GM12873 (cell line): ENCODE data around the gene DUSP3.
A peak's percentile ranks its signal among the peaks of the same experiment; 100 is the strongest.

ENCODE experiments used
- TF ChIP-seq, protein P1 (sequence below): IDR thresholded peaks from 2 replicates; pipeline ENCODE4 v1.5.1; 2012; ENCODE audit warnings: low read depth, mild to moderate bottlenecking, moderate library complexity, low read length, control low read depth; ENCODE audit not compliant: insufficient read depth; ENCODE audit errors: missing control alignments

DUSP3 gene

GRCh38 chr17:43784628-43785101, 5.9 kb upstream of the DUSP3 start:
- TF ChIP-seq, protein P1, sequence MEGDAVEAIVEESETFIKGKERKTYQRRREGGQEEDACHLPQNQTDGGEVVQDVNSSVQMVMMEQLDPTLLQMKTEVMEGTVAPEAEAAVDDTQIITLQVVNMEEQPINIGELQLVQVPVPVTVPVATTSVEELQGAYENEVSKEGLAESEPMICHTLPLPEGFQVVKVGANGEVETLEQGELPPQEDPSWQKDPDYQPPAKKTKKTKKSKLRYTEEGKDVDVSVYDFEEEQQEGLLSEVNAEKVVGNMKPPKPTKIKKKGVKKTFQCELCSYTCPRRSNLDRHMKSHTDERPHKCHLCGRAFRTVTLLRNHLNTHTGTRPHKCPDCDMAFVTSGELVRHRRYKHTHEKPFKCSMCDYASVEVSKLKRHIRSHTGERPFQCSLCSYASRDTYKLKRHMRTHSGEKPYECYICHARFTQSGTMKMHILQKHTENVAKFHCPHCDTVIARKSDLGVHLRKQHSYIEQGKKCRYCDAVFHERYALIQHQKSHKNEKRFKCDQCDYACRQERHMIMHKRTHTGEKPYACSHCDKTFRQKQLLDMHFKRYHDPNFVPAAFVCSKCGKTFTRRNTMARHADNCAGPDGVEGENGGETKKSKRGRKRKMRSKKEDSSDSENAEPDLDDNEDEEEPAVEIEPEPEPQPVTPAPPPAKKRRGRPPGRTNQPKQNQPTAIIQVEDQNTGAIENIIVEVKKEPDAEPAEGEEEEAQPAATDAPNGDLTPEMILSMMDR: no peak

GRCh38 chr17:43784068-43784467, 5.3 kb upstream of the DUSP3 start:
- TF ChIP-seq, protein P1: no peak

DNA sequence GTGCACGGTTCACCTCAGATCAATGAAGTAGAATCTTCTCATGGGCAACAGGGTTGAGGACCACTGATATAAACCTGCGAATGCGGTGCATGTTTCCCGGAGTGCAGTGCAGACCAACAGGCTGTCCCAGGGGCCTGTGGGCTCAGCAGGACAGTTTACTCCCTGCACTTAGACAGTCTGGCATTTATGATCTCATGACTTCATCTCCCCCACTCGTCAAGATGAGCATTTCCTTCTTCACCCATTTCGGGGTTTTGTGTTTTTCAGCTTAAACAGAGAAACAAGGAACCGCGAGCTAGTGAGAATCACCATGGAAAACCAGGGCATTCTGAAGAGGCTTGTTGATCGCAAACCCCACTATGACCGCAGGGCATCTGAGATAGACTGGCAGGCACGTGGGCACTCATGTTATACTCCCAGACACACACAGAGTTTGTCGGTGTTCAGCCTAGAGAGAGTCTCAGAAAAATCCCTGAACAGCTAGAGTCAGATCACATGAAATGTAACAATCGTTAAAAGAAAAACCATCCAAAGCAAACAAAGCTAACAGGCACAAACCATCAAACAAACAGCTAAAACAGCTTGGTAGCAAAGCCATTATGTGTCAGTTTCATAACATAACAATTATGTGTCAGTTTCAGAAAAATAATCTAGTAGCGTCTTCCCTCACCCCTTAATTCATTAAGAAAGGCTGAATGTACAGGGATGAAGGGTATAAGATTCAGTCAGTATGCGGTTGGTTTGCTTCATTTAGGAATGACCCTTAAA, 4.3 kb upstream of the DUSP3 start:
- TF ChIP-seq, protein P1: no peak

DNA sequence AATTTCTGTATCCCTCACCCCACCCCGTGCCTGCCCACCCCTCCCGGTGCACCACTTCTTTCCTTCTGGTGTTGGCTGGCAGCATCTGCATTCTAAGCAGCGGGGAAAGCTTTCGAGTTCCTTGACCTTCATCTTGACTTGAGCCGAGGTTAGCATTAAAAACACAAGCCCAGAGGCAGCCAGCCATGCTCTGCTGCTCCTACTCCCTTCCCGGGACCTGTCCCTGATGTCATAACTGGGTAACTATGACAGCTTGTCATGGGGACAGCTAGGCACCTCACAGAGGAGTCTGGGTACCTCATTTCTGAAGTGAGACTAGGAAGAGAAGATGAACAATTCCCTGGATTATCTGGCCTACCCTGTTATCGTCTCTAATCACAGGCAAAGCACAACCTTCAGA, 1.4 kb upstream of the DUSP3 start, which contains the start of gene CFAP97D1:
CFAP97D1 (plus strand) TSS at position 301 of the 400 bp plus-strand sequence; CDS start at position 329, 28 bp downstream.
- TF ChIP-seq, protein P1: no peak

DNA sequence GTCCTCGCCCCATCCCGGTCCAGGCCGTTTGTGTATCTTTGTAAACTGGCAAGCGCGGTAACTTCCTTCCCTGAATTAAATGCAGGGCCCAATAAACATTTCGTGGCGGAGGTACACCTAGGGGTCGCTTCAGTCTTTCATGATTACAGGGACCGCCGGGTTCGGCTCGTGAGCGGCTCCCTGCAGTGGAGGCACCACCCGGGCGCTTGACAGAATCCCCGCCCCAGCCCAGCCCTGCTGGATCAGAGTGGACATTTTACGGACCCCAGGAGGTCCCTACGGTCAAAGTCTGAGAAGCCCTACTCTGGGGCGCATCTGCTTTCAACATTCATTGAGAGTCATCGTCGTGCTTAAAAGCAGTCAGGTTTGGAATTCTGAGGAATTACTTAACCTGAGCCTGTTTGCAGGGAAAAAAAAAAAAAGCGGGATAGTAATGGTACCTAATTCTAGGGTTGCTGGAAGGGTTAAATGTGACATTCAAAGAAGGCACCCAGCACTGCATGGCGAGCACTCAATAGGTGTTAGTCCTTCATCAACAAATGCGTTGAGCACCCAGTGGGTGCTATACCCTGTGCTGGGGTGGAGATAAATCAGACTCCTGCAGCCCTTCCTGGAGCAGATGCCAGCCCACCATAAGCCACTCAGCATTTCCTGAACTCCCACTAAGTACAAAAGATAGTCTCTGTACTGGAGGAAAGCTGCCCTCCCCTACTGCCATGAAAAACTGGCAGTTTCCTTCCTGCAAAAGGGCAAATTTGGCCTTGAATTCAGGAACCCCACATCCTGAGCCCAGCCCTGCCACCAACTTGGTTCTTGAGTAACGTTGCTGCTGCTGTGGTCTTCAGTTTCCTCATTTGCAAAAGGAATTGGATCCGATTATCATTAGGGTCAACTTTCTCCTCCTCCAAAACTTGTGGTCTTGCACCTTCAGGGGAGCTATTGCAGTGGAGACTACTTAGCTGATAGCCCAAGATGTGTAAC, 658 bp upstream of the DUSP3 start:
- TF ChIP-seq, protein P1: peak; percentile 12

- TF ChIP-seq, protein P1: no peak
These were observed 4.2 kb downstream of the DUSP3 start for GRCh38 chr17:43774304-43775250.
